WERI-Rb-1 (cell line): ENCODE results near the gene DDR2.

Experiments
- DNase-seq: peaks from one replicate; pipeline ENCODE4 v3.0.0-alpha.2; 2020
- H3K27ac ChIP-seq: fragments of 250-450 bp; sonication (Bioruptor Pico); 2 replicates; pipeline ENCODE4 v1.5.1; 2020; ENCODE audit warnings: mild to moderate bottlenecking, moderate library complexity
- H3K27me3 ChIP-seq: fragments of 250-450 bp; sonication (Bioruptor Pico); 2 replicates; pipeline ENCODE4 v1.5.1; 2021; ENCODE audit warnings: mild to moderate bottlenecking, low read depth, moderate library complexity; ENCODE audit not compliant: insufficient read depth, severe bottlenecking
- H3K36me3 ChIP-seq: fragments of 250-450 bp; sonication (Bioruptor Pico); 2 replicates; pipeline ENCODE4 v1.5.1; 2020; ENCODE audit warnings: mild to moderate bottlenecking, moderate library complexity
- H3K4me3 ChIP-seq: 2 replicates; pipeline ENCODE4 v1.5.1; 2011; ENCODE audit warnings: low read depth, mild to moderate bottlenecking, control low read depth, low read length
- H3K9me3 ChIP-seq: fragments of 250-450 bp; sonication (Bioruptor Pico); 2 replicates; pipeline ENCODE4 v1.5.1; 2021; ENCODE audit warnings: mild to moderate bottlenecking, moderate library complexity; ENCODE audit not compliant: severe bottlenecking
- CTCF ChIP-seq: IDR thresholded peaks from 2 replicates; pipeline ENCODE4 v1.5.1; 2011; ENCODE audit warnings: low read depth, mild to moderate bottlenecking, control low read depth, inconsistent platforms, low read length

DDR2 gene

GRCh38 chr1:162676750-162677149 lies 44.5 kb downstream of the DDR2 start:
- Histone ChIP-seq H3K27me3 (no peaks in the 10 kb centered on the region), H3K4me3 (no peak overlapping the region), H3K27ac (no peak overlapping the region), H3K9me3 (no peaks in the 10 kb centered on the region), H3K36me3 (no peaks in the 10 kb centered on the region)
- no peak for DNase-seq
- no peak for TF ChIP-seq CTCF

GRCh38 chr1:162677607-162678371 lies 45.5 kb downstream of the DDR2 start:
- TF ChIP-seq CTCF, result no peak
- Histone ChIP-seq H3K27ac (no peak overlapping the region), H3K4me3 (no peak overlapping the region), H3K36me3 (no peaks in the 10 kb centered on the region), H3K9me3 (no peaks in the 10 kb centered on the region), H3K27me3 (no peaks in the 10 kb centered on the region)
- DNase-seq, result no peak

GRCh38 chr1:162678439-162678838 lies 46.2 kb downstream of the DDR2 start:
- Histone ChIP-seq H3K27ac (no peak overlapping the region), H3K4me3 (no peak overlapping the region), H3K36me3 (no peaks in the 10 kb centered on the region), H3K27me3 (no peaks in the 10 kb centered on the region), H3K9me3 (no peaks in the 10 kb centered on the region)
- no peak for DNase-seq
- TF ChIP-seq CTCF, result no peak

GRCh38 chr1:162679298-162679697 lies 47.0 kb downstream of the DDR2 start:
- no peak overlapping the region for H3K27ac ChIP-seq
- DNase-seq, result no peak
- TF ChIP-seq CTCF, result no peak
- H3K27me3 ChIP-seq, result no peaks in the 10 kb centered on the region
- H3K36me3 ChIP-seq, result no peaks in the 10 kb centered on the region
- H3K4me3 ChIP-seq, result no peak overlapping the region
- no peaks in the 10 kb centered on the region for H3K9me3 ChIP-seq

GRCh38 chr1:162680419-162681121 lies 48.3 kb downstream of the DDR2 start:
- Histone ChIP-seq H3K4me3 (no peak overlapping the region), H3K36me3 (no peaks in the 10 kb centered on the region), H3K27ac (no peak overlapping the region), H3K9me3 (no peaks in the 10 kb centered on the region), H3K27me3 (no peaks in the 10 kb centered on the region)
- no peak for TF ChIP-seq CTCF
- no peak for DNase-seq

GRCh38 chr1:162681122-162681436 lies 48.8 kb downstream of the DDR2 start:
- no peak for TF ChIP-seq CTCF
- no peak for DNase-seq
- no peak overlapping the region for H3K4me3 ChIP-seq
- no peaks in the 10 kb centered on the region for H3K36me3 ChIP-seq
- H3K9me3 ChIP-seq, result no peaks in the 10 kb centered on the region
- no peaks in the 10 kb centered on the region for H3K27me3 ChIP-seq
- H3K27ac ChIP-seq, result no peak overlapping the region
